ENCODE data around the gene SYNJ2. TPM values are rescaled to one million over a fixed set of nuclear protein-coding genes. Genes with fewer than 3 reads are reported as not detected.

The SYNJ2 gene
- total RNA-seq, 1 experiment from 2014 or later, result 29.1 TPM

- Mint-ChIP-seq H3K27me3 (ENCODE audit: unreplicated experiment) (no peaks in the 10 kb centered on the region), H3K36me3 (ENCODE audit: insufficient read depth, unreplicated experiment) (no peaks in the 10 kb centered on the region), H3K4me1 (ENCODE audit: low read depth, unreplicated experiment) (no peaks in the 10 kb centered on the region), H3K27ac (ENCODE audit: unreplicated experiment) (no peak overlapping the region), H3K4me3 (ENCODE audit: low read depth, unreplicated experiment) (no peak overlapping the region), H3K9me3 (ENCODE audit: low read depth, unreplicated experiment) (no peaks in the 10 kb centered on the region)
- DNase-seq, result no peak
- CTCF ChIA-PET, result no interaction called here
- intact Hi-C loops (cut with micrococcal nuclease; ENCODE audit: unreplicated experiment), result no loop called here
- TF ChIP-seq CTCF (IDR thresholded peaks at IDR 0.05; ENCODE audit: unreplicated experiment), result no peak
- BruUV-seq (replicated peaks), result no TSS peak
Observed at GRCh38 chr6:158109748-158110147, 128.1 kb downstream of the SYNJ2 start.

DNA sequence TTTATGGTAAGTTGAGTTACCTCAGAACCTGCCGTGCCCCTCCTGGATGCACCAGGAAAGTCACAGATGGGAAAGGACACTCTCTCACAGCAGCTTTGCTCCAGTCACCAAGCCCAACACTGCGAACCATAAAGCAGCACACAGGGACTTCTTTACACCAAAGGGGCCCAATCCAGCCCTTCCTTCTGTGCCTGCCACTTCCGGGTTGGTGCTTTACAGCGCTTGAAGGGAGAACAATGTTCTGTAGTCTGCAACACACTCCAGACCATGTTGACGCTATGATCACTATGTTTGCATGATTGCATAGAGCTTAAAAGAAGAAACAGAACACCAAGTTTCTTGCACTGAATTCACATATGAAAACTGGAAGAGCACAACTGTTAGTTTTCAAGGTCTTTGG is 129.3 kb downstream of the SYNJ2 start:
- TF ChIP-seq CTCF (IDR thresholded peaks at IDR 0.05; ENCODE audit: unreplicated experiment), result no peak
- CTCF ChIA-PET, result interaction anchor here (0.5 kb wide), 1 partner anchor 34 kb away, joined by 4 read pairs; no protein-coding TSS in a partner anchor
- Mint-ChIP-seq H3K27me3 (ENCODE audit: unreplicated experiment) (no peaks in the 10 kb centered on the region), H3K27ac (ENCODE audit: unreplicated experiment) (no peak overlapping the region), H3K4me3 (ENCODE audit: low read depth, unreplicated experiment) (no peak overlapping the region), H3K36me3 (ENCODE audit: insufficient read depth, unreplicated experiment) (no peaks in the 10 kb centered on the region), H3K4me1 (ENCODE audit: low read depth, unreplicated experiment) (no peaks in the 10 kb centered on the region), H3K9me3 (ENCODE audit: low read depth, unreplicated experiment) (no peaks in the 10 kb centered on the region)
- intact Hi-C loops (cut with micrococcal nuclease; ENCODE audit: unreplicated experiment), result no loop called here
- no TSS peak for BruUV-seq (replicated peaks)
- no peak for DNase-seq

DNA sequence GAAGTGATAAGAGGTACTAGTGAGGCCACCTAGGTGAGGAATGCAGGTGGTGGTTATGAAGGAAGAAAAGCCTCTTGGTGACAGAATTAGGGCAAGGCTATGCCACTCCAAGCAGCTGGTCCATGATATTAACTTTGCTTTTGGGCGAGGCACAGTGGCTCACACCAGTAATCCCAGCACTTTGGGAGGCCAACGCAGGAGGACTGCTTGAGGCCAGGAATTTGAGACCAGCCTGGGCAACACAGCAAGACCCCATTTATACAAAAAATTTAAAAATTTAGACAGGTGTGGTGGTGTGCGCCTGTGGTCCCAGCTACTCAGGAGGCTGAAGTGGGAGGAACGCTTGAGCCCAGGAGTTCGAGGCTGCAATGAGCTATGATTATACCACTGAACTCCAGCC is 130.3 kb downstream of the SYNJ2 start:
- no peak for TF ChIP-seq CTCF (IDR thresholded peaks at IDR 0.05; ENCODE audit: unreplicated experiment)
- no TSS peak for BruUV-seq (replicated peaks)
- CTCF ChIA-PET, result no interaction called here

DNA sequence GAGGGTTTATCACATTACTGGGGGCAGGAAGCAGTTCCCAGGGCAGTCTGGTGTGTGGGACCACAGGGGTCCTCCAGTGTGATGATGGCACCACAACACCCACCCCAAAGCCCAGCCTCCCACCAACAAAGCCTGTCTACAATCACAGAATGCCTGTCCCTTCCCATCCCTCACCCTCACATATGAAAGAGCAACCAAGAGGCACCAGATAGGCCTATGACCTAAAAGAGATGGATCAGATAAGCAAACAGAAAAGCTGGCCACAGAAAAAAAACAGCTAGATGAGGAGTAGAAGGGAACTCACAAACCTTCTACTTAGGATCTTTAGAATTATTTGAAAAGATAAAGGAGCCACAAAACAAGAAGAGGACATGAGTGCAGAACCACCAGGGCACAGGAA is 132.1 kb downstream of the SYNJ2 start:
- no peak overlapping the region for H3K27ac Mint-ChIP-seq (ENCODE audit: unreplicated experiment)
- no TSS peak for BruUV-seq (replicated peaks)
- intact Hi-C loops (cut with micrococcal nuclease; ENCODE audit: unreplicated experiment), result no loop called here
- no peak for DNase-seq
- H3K27me3 Mint-ChIP-seq (ENCODE audit: unreplicated experiment), result no peaks in the 10 kb centered on the region
- H3K9me3 Mint-ChIP-seq (ENCODE audit: low read depth, unreplicated experiment), result no peaks in the 10 kb centered on the region
- TF ChIP-seq CTCF (IDR thresholded peaks at IDR 0.05; ENCODE audit: unreplicated experiment), result no peak
- no peaks in the 10 kb centered on the region for H3K4me1 Mint-ChIP-seq (ENCODE audit: low read depth, unreplicated experiment)
- no peak overlapping the region for H3K4me3 Mint-ChIP-seq (ENCODE audit: low read depth, unreplicated experiment)
- no peaks in the 10 kb centered on the region for H3K36me3 Mint-ChIP-seq (ENCODE audit: insufficient read depth, unreplicated experiment)
- CTCF ChIA-PET, result interaction anchor here (1.3 kb wide), 1 partner anchor 12 kb away, joined by 4 read pairs; no protein-coding TSS in a partner anchor

More for the DNA sequence above, 130.3 kb downstream of the SYNJ2 start:
- H3K27ac Mint-ChIP-seq (ENCODE audit: unreplicated experiment), result no peak overlapping the region
- intact Hi-C loops (cut with micrococcal nuclease; ENCODE audit: unreplicated experiment), result no loop called here
- no peaks in the 10 kb centered on the region for H3K36me3 Mint-ChIP-seq (ENCODE audit: insufficient read depth, unreplicated experiment)
- no peak overlapping the region for H3K4me3 Mint-ChIP-seq (ENCODE audit: low read depth, unreplicated experiment)
- no peaks in the 10 kb centered on the region for H3K27me3 Mint-ChIP-seq (ENCODE audit: unreplicated experiment)
- H3K4me1 Mint-ChIP-seq (ENCODE audit: low read depth, unreplicated experiment), result no peaks in the 10 kb centered on the region
- no peaks in the 10 kb centered on the region for H3K9me3 Mint-ChIP-seq (ENCODE audit: low read depth, unreplicated experiment)
- no peak for DNase-seq

Measured in Calu3 (cell line).